MM.1S (cell line): ENCODE data around the gene ANHX.

Source experiments
- CTCF ChIP-seq: fragments of 300-600 bp; sonication (generic); IDR thresholded peaks from 2 replicates; pipeline ENCODE4 v1.5.1; 2016; ENCODE audit warnings: antibody characterized with exemption, low read length, mixed read lengths
- EZH2 ChIP-seq: fragments of 300-600 bp; sonication (generic); optimal IDR thresholded peaks from 2 replicates; pipeline ENCODE3; 2017; ENCODE audit warnings: low read depth, mild to moderate bottlenecking, antibody characterized with exemption, low read length, mixed read lengths
- EZH2phosphoT487 ChIP-seq: fragments of 300-600 bp; sonication (generic); IDR thresholded peaks from 2 replicates; pipeline ENCODE4 v1.6.1; 2018; ENCODE audit warnings: antibody characterized with exemption, low read length

GRCh38 chr12:133204264-133204603 lies 31.4 kb downstream of the ANHX start:
- TF ChIP-seq CTCF (no peak), EZH2 (no peak), EZH2phosphoT487 (no peak)
